MCF 10A (cell line): Measurements from ENCODE around the gene SSBP3. TPM values are rescaled to one million over a fixed set of nuclear protein-coding genes. Genes with fewer than 3 reads are reported as not detected.

Source experiments
- BruUV-seq: library from RNA; stranded (reverse); fragments of 400-500 nt; replicated peaks from 2 replicates; lab custom pipeline; 2021; lab: Mats Ljungman, UMichigan
- CTCF ChIA-PET: fragments of 300-600 bp; sonication (Branson Sonifier 250); formaldehyde crosslinking; extraction: SDS; loops from one replicate; lab custom pipeline; 2021; ENCODE audit warnings: antibody characterized with exemption, inconsistent platforms; lab: Yijun Ruan, JAX
- POLR2A ChIA-PET: fragments of 300-600, 350-650 bp; sonication (Branson Sonifier 250); formaldehyde crosslinking; extraction: SDS; loops from one replicate; lab custom pipeline; 2020; ENCODE audit warnings: antibody characterized with exemption, inconsistent platforms; lab: Yijun Ruan, JAX
- DNase-seq: peaks from one replicate; pipeline ENCODE4 v3.0.0-alpha.2; 2018; ENCODE audit not compliant: unreplicated experiment
- H3K27ac Mint-ChIP-seq: one replicate; pipeline ENCODE4 v1.8.0; 2022; ENCODE audit warnings: mild to moderate bottlenecking, low read depth, mixed read lengths; ENCODE audit not compliant: unreplicated experiment
- H3K27me3 Mint-ChIP-seq: one replicate; pipeline ENCODE4 v1.8.0; 2022; ENCODE audit warnings: mixed read lengths; ENCODE audit not compliant: insufficient read depth, unreplicated experiment
- H3K36me3 Mint-ChIP-seq: one replicate; pipeline ENCODE4 v1.8.0; 2022; ENCODE audit warnings: mild to moderate bottlenecking, moderate library complexity, mixed read lengths; ENCODE audit not compliant: insufficient read depth, unreplicated experiment
- H3K4me1 Mint-ChIP-seq: one replicate; pipeline ENCODE4 v1.8.0; 2022; ENCODE audit warnings: mixed read lengths; ENCODE audit not compliant: insufficient read depth, unreplicated experiment
- H3K4me3 Mint-ChIP-seq: one replicate; pipeline ENCODE4 v1.8.0; 2022; ENCODE audit warnings: mild to moderate bottlenecking, moderate library complexity, mixed read lengths; ENCODE audit not compliant: unreplicated experiment
- H3K9me3 Mint-ChIP-seq: one replicate; pipeline ENCODE4 v1.8.0; 2022; ENCODE audit warnings: mixed read lengths; ENCODE audit not compliant: unreplicated experiment
- CTCF ChIP-seq: fragments of 200-600 bp; IDR thresholded peaks from one replicate; pipeline ENCODE4 v1.8.0; 2022; ENCODE audit warnings: antibody characterized with exemption, mild to moderate bottlenecking; ENCODE audit not compliant: unreplicated experiment
- intact Hi-C: fragments of 100-400 bp; cut with micrococcal nuclease; formaldehyde crosslinking; loops from 2 replicates; pipeline ENCODE4 v1.14.1; 2022
- total RNA-seq: library from RNA; stranded (reverse); gene quantifications from 2 replicates; pipeline ENCODE4 v1.2.3, GENCODE V29; 2022

SSBP3 gene
- total RNA-seq, 1 experiment from 2014 or later: 8.6 TPM

DNA sequence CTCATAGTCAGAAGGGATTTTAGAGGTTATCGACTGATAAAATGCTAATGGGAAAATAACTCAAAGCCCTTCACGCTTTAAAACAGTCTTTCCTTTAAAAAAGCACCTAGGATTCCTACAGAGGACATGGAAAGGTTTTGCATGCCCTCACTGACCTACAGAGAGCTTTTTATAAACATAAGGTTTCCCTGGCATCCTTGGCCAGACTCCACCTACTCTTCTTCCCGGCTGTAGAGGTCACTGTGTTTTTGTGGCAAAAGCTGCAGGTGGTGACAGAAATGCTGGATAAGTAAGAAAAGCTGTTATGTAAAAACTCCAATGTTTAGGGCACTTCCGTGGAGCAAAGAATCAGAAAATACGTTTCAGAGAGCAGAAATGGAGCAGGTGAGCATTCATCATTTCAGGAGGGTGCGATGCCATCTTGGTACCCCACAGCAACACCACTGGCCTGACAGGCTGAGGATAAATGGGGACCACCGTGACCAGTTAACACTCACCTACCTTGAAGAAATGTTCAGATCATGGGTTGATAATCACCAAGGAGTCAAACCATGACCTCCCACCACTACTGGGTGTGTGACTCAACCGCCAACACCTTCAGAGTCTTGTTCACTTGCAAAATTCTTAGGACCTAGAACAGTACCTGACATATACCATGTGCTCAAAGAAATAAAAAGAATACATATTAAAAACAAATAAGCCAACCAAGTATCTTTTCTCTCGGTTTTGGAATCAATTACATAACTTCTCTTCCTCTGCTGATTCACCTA, 46.6 kb downstream of the SSBP3 start:
- H3K36me3 Mint-ChIP-seq: no peaks in the 10 kb centered on the region
- H3K9me3 Mint-ChIP-seq: no peaks in the 10 kb centered on the region
- CTCF ChIA-PET: interaction anchor here (0.6 to 0.8 kb wide), 3 partner anchors 16 to 839 kb away, joined by 3 to 4 read pairs (median 3); no protein-coding TSS in a partner anchor
- H3K4me3 Mint-ChIP-seq: no peak overlapping the region
- no peak for TF ChIP-seq CTCF
- H3K4me1 Mint-ChIP-seq: no peaks in the 10 kb centered on the region
- intact Hi-C loops: no loop called here
- BruUV-seq: no TSS peak
- POLR2A ChIA-PET: no interaction called here
- no peak overlapping the region for H3K27ac Mint-ChIP-seq
- no peaks in the 10 kb centered on the region for H3K27me3 Mint-ChIP-seq
- DNase-seq: no peak

DNA sequence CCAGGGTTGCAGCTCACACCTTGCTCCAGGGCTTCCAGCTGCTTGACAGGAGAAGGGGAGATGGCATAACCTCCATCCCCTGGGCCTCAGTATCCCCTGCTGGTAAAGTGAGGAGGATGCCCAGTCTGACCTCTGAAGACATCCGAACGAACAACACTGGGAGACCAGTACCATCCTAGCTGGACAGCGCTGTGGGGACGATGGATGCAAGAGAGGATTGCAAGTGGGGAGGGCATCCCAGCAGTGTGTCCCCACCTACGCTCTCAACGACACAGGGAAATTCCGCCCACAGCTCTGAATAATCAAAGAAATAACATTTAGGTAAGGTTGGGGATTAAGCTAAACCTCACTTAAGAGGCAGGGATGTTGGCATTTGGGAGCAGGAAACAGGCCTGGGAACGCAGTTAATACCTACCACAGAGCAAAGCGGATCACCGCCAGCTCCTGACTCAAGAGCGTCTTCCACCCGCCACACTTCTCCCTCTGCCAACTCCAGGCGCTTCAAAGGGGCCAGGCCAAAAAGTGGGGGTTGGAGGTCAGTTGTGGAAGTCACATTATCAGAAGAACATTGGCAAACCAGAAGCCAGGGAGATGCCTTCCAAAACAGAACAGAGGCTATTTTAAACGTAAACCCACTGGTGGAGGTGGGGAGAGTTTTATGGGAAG, 47.6 kb downstream of the SSBP3 start:
- POLR2A ChIA-PET: no interaction called here
- Mint-ChIP-seq H3K4me3 (no peak overlapping the region), H3K36me3 (no peaks in the 10 kb centered on the region), H3K27ac (no peak overlapping the region), H3K4me1 (no peaks in the 10 kb centered on the region), H3K27me3 (no peaks in the 10 kb centered on the region), H3K9me3 (no peaks in the 10 kb centered on the region)
- TF ChIP-seq CTCF: no peak
- CTCF ChIA-PET: no interaction called here
- intact Hi-C loops: no loop called here
- no peak for DNase-seq
- no TSS peak for BruUV-seq

GRCh38 chr1:54357967-54358366, 48.2 kb downstream of the SSBP3 start:
- TF ChIP-seq CTCF: no peak
- ChIA-PET CTCF (no interaction called here), POLR2A (no interaction called here)
- BruUV-seq: no TSS peak
- Mint-ChIP-seq H3K27me3 (no peaks in the 10 kb centered on the region), H3K36me3 (no peaks in the 10 kb centered on the region), H3K9me3 (no peaks in the 10 kb centered on the region), H3K4me3 (no peak overlapping the region), H3K27ac (no peak overlapping the region), H3K4me1 (no peaks in the 10 kb centered on the region)
- no peak for DNase-seq
- intact Hi-C loops: no loop called here

- no TSS peak for BruUV-seq
- Mint-ChIP-seq H3K36me3 (no peaks in the 10 kb centered on the region), H3K9me3 (no peaks in the 10 kb centered on the region), H3K4me1 (no peaks in the 10 kb centered on the region), H3K27ac (no peak overlapping the region), H3K27me3 (no peaks in the 10 kb centered on the region), H3K4me3 (no peak overlapping the region)
- no peak for TF ChIP-seq CTCF
- no peak for DNase-seq
- intact Hi-C loops: no loop called here
- ChIA-PET POLR2A (no interaction called here), CTCF (interaction anchor here (1.0 kb wide), 1 partner anchor 27 kb away, joined by 3 read pairs; no protein-coding TSS in a partner anchor)
Observed at GRCh38 chr1:54356680-54357147, 49.5 kb downstream of the SSBP3 start.
